ENCODE results near the gene FAM210B. TPM values are rescaled to one million over a fixed set of nuclear protein-coding genes. Genes with fewer than 3 reads are reported as not detected.

Gene FAM210B
- total and polyA plus RNA-seq, 11 donors = 32.6 to 69.8 (median 56.2) TPM

DNA sequence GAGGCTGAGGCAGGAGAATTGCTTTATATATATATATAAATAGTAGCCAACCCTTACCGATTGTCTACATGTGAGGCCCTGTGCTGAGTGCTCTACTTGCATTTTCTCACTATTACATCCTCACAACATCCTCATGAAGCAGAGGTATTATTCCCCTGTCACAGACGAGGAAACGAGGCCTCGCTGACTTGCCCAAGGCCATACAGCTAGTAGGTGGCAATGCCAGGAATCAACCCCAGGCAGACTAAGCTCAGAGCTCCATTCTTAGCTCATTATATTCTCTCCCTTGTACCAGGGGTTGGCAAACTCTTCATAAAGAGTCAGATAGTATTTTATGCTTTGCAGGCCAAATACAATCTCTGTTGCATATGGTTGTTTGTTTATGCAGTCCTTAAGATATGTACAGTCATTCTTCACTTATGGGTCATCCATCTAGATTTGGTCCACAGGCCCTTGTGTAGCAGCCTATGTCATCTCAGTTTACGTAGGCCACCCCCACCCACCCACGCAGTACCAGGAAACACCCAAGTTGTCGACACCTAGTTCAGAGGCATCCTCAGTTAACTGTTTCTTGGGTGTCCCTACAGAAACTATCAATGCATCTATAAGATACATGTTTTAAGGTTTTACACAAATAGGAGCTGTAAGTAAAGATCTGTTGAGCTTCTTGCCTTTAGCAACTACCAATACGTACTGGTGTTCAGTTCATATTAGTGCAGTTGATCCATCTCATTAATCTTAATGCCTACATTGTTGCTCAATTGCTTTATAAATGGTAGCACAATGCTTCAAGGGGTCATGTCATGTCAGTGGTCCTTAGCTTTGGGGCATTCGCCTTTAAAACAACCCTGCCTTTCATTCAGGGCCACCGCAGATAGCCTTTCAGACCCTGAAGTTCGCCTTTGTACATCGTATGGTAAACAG, 56.3 kb downstream of the FAM210B start:
- no peaks in the 10 kb centered on the region for H3K27me3 ChIP-seq
- 76 to 88% (median 82%) methylated on average over 12 of the region's 12 CpGs for WGBS, 4 donors
- peaks cover 0 to 92% (median 26%) of the 10 kb centered on the region in 12 donors for H3K4me1 ChIP-seq
- intact Hi-C loops (cut with DNase I) = no loop called here
- peak overlapping the region in 1 of 12 donors; percentile 25 for H3K4me3 ChIP-seq
- no peak for ATAC-seq
- H3K27ac ChIP-seq = peak overlapping the region in 1 of 12 donors; percentile 89
- TF ChIP-seq, protein P1, sequence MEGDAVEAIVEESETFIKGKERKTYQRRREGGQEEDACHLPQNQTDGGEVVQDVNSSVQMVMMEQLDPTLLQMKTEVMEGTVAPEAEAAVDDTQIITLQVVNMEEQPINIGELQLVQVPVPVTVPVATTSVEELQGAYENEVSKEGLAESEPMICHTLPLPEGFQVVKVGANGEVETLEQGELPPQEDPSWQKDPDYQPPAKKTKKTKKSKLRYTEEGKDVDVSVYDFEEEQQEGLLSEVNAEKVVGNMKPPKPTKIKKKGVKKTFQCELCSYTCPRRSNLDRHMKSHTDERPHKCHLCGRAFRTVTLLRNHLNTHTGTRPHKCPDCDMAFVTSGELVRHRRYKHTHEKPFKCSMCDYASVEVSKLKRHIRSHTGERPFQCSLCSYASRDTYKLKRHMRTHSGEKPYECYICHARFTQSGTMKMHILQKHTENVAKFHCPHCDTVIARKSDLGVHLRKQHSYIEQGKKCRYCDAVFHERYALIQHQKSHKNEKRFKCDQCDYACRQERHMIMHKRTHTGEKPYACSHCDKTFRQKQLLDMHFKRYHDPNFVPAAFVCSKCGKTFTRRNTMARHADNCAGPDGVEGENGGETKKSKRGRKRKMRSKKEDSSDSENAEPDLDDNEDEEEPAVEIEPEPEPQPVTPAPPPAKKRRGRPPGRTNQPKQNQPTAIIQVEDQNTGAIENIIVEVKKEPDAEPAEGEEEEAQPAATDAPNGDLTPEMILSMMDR (IDR thresholded peaks at IDR 0.05) = no peak
- no peak for TF ChIP-seq POLR2A (IDR thresholded peaks at IDR 0.05)
- DNase-seq = peak in 1 of 5 donors; percentile 8
- H3K36me3 ChIP-seq = no peaks in the 10 kb centered on the region
- H3K9me3 ChIP-seq = no peaks in the 10 kb centered on the region

DNA sequence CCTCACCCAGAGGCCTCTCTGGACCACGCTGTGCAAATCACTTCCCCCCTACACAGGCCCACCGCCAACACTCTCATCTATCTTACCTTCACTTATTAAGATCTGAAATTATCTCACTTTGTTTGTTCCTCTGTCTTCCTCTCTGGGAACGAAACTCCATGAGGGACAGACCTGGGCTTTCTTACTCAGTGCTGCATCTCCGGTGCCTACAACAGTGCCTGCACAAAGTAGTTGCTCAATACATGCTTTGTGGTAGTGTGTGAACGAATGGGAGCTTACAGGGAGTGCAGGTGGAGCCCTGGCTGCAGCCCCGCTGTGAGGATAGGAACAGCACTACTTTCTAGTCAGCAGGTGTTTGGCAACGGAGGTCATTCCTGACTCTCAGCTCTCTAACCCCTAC, 58.6 kb downstream of the FAM210B start:
- 88 to 98% (median 92%) methylated on average over 6 to 7 of the region's 7 CpGs for WGBS, 4 donors
- Histone ChIP-seq H3K27me3 (no peaks in the 10 kb centered on the region), H3K4me1 (peaks cover 0 to 94% (median 17%) of the 10 kb centered on the region in 12 donors), H3K27ac (peak overlapping the region in 4 of 12 donors; percentile 77 to 92 (median 82)), H3K4me3 (no peak overlapping the region), H3K9me3 (no peaks in the 10 kb centered on the region), H3K36me3 (no peaks in the 10 kb centered on the region)
- intact Hi-C loops (cut with DNase I) = no loop called here
- TF ChIP-seq POLR2A (IDR thresholded peaks at IDR 0.05) = no peak
- TF ChIP-seq, protein P1 (IDR thresholded peaks at IDR 0.05) = no peak
- ATAC-seq (no peak), DNase-seq (no peak)

DNA sequence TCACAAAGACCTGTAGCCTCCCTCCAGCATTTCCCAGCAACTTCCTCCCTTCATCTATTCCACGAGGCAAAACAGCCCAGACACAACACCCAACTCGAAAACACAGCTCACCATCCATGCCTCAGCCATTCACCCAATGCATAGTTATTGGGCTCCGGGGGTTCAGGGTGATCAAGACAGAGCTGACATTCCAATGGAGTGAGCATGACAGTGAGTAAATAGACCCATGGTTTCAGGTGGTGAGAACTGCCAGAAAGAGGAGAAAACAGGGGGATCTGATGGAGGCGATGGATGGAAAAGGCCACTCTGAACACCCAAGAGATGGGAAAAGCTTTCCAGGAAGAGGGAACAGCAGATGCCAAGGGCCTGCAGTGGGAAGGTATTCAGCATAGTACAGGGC, 59.1 kb downstream of the FAM210B start:
- ATAC-seq (no peak), DNase-seq (no peak)
- Histone ChIP-seq H3K4me3 (no peak overlapping the region), H3K4me1 (peaks cover 0 to 94% (median 19%) of the 10 kb centered on the region in 12 donors), H3K27ac (peak overlapping the region; percentile 47 to 92 (median 73)), H3K27me3 (no peaks in the 10 kb centered on the region), H3K36me3 (no peaks in the 10 kb centered on the region), H3K9me3 (no peaks in the 10 kb centered on the region)
- intact Hi-C loops (cut with DNase I) = no loop called here
- TF ChIP-seq POLR2A (IDR thresholded peaks at IDR 0.05) = no peak
- TF ChIP-seq, protein P1 (IDR thresholded peaks at IDR 0.05) = no peak
- WGBS, 4 donors = 82 to 90% (median 87%) methylated on average over 4 of the region's 4 CpGs

Other genes starting within 250 kb of the FAM210B start
- not detected for gene MC3R, start 110.2 kb upstream of the FAM210B start, total RNA-seq
- not detected for gene MC3R, start 110.2 kb upstream of the FAM210B start, polyA plus RNA-seq
- gene AURKA, start 33.2 kb downstream of the FAM210B start, total RNA-seq = 10 to 100 TPM in 2 of 9 donors, 1 to 10 TPM in 7; 2.4 to 11.0 (median 6.3) TPM
- gene AURKA, start 33.2 kb downstream of the FAM210B start, polyA plus RNA-seq = 10 to 100 TPM in 1 of 2 donors, 1 to 10 TPM in 1; 2.2 to 19.5 TPM
- 10 to 100 TPM; 16.0 to 27.3 (median 22.0) TPM for gene CSTF1, start 33.7 kb downstream of the FAM210B start, total RNA-seq
- 10 to 100 TPM in 1 of 2 donors, 1 to 10 TPM in 1; 4.2 to 15.3 TPM for gene CSTF1, start 33.7 kb downstream of the FAM210B start, polyA plus RNA-seq
- 1 to 10 TPM in 2 of 9 donors, under 1 TPM in 7; 0.07 to 3.8 (median 0.50) TPM for gene CASS4, start 53.3 kb downstream of the FAM210B start, total RNA-seq
- gene CASS4, start 53.3 kb downstream of the FAM210B start, polyA plus RNA-seq = under 1 TPM; 0.38 to 0.47 TPM
- gene RTF2, start 109.7 kb downstream of the FAM210B start, total RNA-seq = 100 to 1,000 TPM in 1 of 9 donors, 10 to 100 TPM in 8; 61.9 to 101 (median 86.2) TPM
- gene RTF2, start 109.7 kb downstream of the FAM210B start, polyA plus RNA-seq = 100 to 1,000 TPM in 1 of 2 donors, 10 to 100 TPM in 1; 50.7 to 114 TPM
- gene FAM209A, start 165.8 kb downstream of the FAM210B start, total RNA-seq = under 1 TPM in 1 of 9 donors, not detected in 8; 0.35 TPM
- not detected for gene FAM209A, start 165.8 kb downstream of the FAM210B start, polyA plus RNA-seq
- gene FAM209B, start 174.3 kb downstream of the FAM210B start, total RNA-seq = under 1 TPM in 2 of 9 donors, not detected in 7; 0.42 to 0.53 TPM
- gene FAM209B, start 174.3 kb downstream of the FAM210B start, polyA plus RNA-seq = under 1 TPM; 0.50 to 0.76 TPM

All from heart left ventricle (tissue), 16 donors.